HFF-Myc (cell line): ENCODE measurements around the gene ZBTB49.

Experiments used
- DNase-seq: peaks from one replicate; pipeline ENCODE4 v3.0.0-alpha.2; 2011; ENCODE audit warnings: low read depth; ENCODE audit errors: extremely low read depth
- H3K4me3 ChIP-seq: replicated peaks from 2 replicates; pipeline ENCODE4 v1.5.1; 2011; ENCODE audit warnings: low read depth, mild to moderate bottlenecking, control low read depth, low read length
- TF ChIP-seq, protein P1 (sequence below): IDR thresholded peaks from 2 replicates; pipeline ENCODE4 v1.5.1; 2012; ENCODE audit warnings: mild to moderate bottlenecking, low read depth, low read length, control low read depth; ENCODE audit errors: missing control alignments

Gene ZBTB49

DNA sequence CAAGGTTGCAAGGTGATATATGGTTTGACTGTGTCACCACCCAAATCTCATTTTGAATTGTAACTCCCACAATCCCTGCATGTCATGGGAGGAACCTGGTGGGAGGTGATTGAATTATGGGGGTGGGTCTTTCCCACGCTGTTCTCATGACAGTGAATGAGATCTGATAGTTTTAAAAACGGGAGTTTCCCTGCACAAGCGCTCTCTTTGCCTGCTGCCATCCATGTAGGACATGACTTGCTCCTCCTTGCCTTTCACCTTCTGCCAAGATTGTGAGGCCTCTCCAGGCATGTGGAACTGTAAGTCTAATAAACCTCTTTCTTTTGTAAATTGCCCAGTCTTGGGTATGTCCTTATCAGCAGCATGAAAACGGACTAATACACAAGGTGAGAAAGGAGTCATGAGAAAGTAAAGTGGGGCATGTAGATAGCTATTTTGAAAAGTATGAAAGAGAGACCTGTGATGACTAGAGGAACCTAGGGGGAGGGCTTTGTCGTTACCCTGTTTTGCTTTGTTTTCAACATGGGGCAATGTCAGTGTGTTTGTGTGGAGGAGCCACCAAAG lies 6.3 kb downstream of the ZBTB49 start:
- TF ChIP-seq, protein P1, sequence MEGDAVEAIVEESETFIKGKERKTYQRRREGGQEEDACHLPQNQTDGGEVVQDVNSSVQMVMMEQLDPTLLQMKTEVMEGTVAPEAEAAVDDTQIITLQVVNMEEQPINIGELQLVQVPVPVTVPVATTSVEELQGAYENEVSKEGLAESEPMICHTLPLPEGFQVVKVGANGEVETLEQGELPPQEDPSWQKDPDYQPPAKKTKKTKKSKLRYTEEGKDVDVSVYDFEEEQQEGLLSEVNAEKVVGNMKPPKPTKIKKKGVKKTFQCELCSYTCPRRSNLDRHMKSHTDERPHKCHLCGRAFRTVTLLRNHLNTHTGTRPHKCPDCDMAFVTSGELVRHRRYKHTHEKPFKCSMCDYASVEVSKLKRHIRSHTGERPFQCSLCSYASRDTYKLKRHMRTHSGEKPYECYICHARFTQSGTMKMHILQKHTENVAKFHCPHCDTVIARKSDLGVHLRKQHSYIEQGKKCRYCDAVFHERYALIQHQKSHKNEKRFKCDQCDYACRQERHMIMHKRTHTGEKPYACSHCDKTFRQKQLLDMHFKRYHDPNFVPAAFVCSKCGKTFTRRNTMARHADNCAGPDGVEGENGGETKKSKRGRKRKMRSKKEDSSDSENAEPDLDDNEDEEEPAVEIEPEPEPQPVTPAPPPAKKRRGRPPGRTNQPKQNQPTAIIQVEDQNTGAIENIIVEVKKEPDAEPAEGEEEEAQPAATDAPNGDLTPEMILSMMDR: no peak
- H3K4me3 ChIP-seq: no peak overlapping the region
- DNase-seq: no peak

DNA sequence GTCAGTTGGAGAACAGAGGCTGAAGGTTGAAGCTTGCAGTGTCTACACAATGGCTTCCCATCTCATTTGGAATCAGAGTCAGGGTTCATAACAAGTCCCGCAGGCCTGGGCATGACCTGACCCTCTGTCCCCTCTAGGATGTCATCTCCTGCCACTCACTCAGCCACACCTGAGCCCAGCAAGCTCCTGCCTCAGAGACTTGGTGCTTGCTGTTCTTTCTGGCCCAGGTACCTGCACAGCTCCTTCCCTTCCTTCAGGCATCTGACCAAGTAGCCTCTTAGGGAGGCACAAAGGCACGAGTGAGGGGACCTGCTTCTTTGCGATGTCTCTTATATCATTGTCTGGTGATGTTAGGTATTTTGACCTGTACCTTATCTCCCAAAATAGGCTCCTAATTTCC lies 9.0 kb downstream of the ZBTB49 start:
- DNase-seq: no peak
- no peak overlapping the region for H3K4me3 ChIP-seq
- TF ChIP-seq, protein P1: no peak

DNA sequence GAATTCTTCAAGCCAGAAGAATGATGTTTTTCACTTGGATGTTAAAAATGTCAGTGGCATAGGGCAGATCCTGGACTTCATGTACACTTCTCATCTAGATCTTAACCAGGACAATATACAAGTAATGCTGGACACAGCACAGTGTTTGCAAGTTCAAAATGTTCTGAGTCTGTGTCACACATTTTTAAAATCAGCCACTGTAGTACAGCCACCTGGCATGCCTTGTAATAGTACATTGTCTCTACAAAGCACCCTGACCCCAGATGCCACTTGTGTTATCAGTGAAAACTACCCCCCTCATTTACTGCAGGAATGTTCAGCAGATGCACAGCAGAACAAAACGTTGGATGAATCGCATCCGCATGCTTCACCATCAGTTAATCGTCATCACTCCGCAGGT lies 11.9 kb downstream of the ZBTB49 start:
- no peak for DNase-seq
- no peak overlapping the region for H3K4me3 ChIP-seq
- TF ChIP-seq, protein P1: no peak

DNA sequence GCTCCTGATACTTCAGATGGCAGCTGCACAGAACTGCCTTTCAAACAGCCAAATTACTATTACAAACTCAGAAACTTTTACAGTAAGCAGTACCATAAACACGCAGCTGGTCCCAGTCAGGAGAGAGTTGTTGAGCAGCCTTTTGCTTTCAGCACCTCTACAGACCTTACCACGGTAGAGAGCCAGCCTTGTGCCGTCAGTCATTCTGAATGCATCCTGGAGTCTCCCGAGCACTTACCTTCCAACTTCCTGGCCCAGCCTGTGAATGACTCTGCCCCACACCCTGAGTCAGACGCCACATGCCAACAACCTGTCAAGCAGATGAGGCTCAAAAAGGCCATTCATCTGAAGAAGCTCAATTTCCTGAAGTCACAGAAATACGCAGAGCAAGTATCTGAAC lies 12.4 kb downstream of the ZBTB49 start:
- DNase-seq: no peak
- TF ChIP-seq, protein P1: no peak
- H3K4me3 ChIP-seq: no peak overlapping the region

DNA sequence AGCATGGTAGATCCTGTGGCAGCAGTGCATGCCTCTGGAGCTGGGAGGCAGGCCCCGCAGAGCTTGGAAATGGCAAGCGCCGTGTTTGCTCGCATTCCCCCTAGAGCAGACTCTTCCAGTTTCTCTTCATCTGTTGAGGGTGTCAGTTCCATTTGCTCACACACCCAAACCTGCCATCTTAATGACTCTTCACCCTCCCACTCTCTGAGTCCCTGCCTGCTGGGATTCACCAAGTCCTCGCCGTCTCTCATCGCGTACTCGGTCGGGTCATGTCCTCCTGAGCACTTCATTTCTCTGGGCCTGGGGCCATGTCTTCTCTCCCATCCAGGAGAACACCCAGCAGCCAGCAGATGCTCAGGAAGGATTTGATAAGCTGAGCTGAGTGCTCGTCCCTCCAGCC lies 16.9 kb downstream of the ZBTB49 start:
- no peak overlapping the region for H3K4me3 ChIP-seq
- DNase-seq: no peak
- TF ChIP-seq, protein P1: no peak

DNA sequence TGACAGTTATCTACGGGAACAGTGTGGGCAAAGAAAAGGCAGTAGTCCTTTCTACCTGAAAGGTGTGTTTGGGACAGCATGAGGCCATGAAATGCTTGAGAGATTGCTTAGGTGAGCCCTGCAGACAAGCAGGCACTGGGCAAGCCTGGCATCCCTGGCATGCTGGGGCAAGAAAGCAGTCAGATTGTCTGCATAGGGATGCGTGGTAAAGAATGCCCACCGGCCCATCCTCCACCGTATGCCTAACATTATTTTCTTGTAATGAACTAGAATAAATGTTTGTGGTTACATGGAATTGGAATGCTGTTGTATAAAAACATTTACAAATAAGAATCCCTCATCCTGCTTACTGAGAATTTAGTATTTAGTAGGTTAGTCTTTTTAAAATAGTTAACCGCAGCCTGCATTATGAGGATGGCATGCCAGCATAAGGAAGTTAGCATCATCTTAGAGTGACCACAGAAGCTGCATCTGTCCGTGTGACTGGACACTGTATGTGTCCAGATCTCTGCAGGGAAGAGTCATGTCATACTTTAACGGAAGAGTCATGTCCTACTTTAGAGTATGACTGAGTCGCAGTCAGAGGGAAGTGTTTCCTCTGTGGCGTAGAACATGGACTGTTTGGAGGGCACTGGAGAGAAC lies 18.9 kb downstream of the ZBTB49 start:
- no peak overlapping the region for H3K4me3 ChIP-seq
- TF ChIP-seq, protein P1: no peak
- DNase-seq: no peak

DNA sequence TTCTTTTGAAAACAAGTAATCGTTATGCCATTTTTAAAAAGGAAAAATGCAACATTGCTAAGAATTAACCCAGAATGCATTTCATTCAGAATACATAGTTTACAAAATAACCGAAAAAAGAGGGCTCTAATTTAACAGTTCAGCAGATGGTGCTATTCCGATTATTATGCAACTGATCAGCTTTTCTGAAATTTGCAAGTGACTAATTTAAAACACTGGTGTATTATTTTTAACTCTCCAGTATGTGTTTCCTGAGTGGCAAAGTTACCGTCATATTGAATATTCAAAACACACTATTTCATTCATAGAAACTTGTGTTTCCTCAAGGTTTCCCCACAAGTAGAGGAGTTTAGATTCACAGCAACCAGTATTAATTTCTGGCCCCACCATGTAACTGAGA lies 21.1 kb downstream of the ZBTB49 start:
- no peak for DNase-seq
- TF ChIP-seq, protein P1: no peak
- H3K4me3 ChIP-seq: no peak overlapping the region
